HT1080 (cell line): Measurements from ENCODE around the gene DDAH1. TPM values are rescaled to one million over a fixed set of nuclear protein-coding genes. Genes with fewer than 3 reads are reported as not detected.
A peak's percentile ranks its signal among the peaks of the same experiment; 100 is the strongest.

Experiments used
- DNase-seq: peaks from one replicate; pipeline ENCODE4 v3.0.0-alpha.2; 2015; ENCODE audit warnings: low read depth
- total RNA-seq: library from RNA; depleted of rRNA; stranded (reverse); fragments of >200 nt; shearing (Covaris generic); gene quantifications from 2 replicates; pipeline ENCODE4 v1.2.3, GENCODE V29; 2014

Gene DDAH1
- total RNA-seq, 1 experiment from 2014 or later, result 94.2 TPM

DNA sequence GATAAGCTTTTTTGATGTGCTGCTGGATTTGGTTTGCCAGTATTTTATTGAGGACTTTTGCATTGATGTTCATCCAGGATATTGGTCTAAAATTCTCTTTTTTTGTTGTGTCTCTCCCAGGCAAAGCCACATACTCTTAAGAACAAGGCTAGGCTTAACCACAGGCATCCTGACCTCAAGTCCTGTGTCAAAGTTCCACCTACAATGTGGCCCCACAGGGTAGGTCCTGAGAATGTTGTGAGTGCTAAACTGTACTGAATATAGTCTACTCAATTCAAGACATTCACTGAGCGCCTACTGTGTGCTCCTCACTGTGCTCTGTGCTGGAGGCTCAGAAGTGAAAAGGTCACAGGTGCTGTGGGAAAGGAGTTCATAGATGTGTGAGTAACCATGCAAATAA lies 20.6 kb downstream of the DDAH1 start:
- DNase-seq, result no peak

DNA sequence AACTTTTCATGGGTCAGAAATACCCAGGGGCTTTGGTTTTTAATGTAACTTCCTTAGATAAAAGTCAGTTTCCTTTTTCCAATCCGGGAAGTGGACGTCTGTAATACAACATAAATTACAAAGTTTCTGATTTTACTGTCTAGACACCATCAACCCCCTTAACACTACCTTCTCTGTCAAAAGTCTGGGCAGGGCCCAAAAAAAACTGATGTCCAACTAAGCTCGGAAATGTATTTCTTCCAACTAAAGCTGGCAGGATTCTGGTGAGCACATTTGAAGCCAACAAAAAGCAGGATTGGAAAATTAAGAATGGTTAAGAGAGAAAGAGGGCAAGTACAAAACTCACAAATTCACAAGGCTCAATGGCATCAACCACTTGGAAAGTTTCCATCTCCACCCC lies 24.3 kb downstream of the DDAH1 start:
- DNase-seq, result no peak

DNA sequence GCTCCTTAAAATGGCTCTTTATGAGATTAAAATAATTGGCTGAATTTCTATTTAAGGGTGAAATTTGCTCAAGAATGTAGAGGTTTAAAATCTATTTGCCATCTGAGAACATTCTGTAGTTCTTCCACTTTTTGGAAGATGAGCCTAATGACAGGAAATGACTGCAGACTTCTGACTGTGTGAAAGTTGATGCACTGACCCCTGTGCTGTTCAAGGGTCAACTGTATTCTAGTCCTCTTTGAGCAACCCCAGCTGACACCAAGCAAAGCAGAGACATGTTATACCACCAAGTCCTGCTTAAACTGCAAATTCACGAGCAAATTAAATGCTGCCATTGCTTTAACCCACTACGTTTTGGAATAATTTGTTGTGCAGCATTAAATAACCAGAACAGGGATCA lies 26.6 kb downstream of the DDAH1 start:
- peak; percentile 44 for DNase-seq

DNA sequence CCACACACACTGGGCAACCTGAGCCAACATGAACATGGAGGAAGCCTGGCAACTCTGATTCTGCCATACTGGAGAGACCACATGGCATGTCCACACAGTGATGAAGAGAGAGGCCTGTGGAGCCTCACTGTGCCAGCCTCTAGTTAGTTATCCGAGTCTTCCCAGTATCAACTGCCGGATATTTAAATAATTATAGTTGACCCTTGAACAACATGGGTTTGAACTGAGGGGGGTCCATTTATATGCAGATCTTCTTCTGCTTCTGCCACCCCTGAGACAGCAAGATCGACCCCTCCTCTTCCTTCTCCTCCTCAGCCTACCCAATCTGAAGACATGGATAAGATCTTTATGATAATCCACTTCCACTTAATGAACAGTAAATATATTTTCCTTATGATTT lies 27.8 kb downstream of the DDAH1 start:
- no peak for DNase-seq

DNA sequence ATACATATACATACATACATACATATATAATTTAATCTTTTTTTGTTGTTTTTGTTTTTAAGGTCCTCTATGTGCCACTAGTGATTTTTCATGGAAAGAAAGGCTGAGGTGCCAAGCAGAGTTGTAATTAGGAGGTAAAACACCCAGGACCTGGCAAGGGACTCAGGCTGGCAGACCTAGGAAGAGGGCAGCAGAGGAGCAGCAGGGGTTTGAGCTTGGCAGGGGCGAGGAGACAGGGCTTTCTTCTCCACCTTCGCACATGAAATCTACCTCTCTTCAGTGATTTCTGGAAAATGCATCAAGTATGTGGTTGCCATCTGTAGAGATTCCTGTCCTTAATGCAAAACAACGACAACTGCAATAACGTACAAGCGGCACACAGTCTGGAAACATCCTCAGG lies 31.9 kb downstream of the DDAH1 start:
- no peak for DNase-seq

DNA sequence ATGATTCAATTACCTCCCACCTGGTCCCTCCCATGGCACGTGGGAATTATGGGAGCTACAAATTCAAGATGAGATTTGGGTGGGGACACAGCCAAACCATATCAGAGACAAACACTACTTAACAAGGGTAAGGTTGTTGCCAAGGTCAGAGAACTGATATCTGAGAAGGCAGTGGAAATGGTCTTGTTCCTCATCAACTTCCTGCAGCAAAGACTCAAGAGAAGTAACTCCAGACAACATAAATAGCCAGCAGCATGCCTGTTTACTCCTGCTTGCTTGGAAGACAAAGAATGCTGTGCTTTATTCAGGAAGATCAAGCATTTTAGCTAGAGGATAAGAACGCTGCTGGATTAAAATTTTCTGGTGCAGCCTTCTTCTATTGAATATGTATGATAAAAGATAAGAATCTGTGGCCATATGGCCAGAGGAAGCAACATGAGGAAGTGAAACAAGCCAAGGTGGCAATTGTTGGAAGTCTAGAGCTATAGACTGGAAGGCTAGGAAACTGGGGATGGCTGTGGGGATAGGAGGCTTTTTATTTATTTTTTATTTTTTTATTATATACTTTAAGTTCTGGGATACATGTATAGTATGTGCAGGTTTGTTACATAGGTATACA lies 36.4 kb downstream of the DDAH1 start:
- no peak for DNase-seq

DNA sequence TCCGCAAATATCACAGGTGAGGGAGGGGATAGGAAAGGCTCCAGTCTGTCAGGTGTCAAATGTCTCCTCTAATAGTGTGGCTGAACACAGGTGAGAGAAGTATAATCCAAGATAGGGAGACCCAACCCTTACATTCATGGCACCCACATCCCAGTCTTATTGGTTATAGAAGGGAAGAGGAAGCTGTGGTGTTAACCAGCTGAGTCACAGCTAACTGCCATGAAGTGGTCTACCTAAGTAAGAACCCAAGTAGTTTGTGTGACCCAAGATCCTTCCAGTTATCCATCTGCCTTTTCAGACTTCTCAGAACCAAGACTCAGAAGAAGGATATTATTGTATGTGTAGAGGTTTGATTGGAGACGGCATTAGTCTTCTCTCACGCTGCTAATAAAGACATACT lies 37.1 kb downstream of the DDAH1 start:
- DNase-seq, result peak; percentile 18

DNA sequence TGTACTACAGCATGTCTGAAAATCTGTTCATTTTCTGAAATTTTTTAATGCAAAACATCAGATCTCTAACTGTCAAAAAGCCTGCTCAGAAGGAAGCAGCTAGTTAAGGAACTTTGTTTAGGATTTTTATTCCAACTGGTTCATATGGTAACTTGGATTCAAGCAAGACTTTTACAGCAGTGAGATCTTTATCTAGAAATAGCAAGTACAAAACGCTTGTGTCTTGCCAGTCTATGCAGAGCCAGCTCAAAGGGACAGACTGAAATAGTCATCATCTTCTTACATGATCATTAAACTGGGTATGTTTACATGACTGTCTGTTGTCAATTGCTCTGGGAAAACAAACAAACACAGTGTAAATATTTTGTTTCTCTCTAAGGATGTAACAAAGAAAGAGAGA lies 37.6 kb downstream of the DDAH1 start:
- no peak for DNase-seq

DNA sequence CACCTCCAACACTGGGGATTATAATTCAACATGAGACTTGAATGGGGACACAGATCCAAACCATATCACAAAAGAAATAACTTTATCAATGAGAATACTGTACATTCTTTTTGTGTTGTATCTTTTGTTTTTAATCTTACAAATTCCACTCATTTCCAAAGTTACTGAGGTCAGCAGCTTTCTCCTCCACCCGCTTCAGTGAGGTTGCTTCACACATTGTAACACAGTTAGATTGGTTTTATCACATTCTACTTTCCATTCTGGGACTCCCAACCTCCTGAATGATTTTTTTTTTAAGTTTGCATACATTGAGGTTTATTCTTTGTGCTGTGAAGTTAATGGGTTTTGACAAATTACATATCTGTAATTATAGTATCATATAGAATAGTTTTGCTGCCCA lies 43.8 kb downstream of the DDAH1 start:
- no peak for DNase-seq

DNA sequence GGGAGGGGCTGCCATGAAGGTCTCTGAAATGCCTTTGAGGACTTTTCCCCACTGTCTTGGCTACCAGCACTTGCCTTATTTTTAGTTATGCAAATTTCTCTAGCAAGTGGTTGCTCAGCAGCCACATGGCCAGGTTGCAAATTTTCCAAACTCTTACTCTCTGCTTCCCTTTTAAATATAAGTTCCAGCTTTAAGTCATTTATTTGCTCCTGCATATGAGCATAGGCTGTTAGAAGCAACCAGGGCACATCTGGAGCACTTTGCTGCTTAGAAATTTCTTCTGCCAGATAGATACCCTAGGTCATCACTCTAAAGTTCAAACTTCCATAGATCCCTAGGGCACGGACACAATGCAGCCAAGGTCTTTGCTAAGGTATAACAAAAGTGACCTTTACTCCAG lies 44.8 kb downstream of the DDAH1 start:
- DNase-seq, result no peak

DNA sequence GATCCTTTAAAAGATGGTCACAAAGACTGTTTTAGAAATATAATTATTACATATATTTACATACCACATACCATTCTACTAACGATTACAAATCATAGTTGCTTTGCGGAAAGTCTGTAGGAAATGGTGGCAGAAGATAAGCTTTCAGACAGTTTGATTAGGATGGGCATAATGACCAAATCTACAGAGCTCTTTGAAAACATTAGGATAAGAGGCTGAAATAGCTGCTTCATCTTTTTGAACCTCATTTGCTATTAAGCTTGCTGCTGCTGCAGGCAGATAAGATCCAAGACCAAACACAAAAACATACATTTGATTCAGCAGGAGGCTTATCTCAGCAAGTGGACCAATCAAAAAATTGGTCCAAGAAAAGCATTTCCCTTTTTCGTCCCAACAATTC lies 47.1 kb downstream of the DDAH1 start:
- DNase-seq, result no peak

DNA sequence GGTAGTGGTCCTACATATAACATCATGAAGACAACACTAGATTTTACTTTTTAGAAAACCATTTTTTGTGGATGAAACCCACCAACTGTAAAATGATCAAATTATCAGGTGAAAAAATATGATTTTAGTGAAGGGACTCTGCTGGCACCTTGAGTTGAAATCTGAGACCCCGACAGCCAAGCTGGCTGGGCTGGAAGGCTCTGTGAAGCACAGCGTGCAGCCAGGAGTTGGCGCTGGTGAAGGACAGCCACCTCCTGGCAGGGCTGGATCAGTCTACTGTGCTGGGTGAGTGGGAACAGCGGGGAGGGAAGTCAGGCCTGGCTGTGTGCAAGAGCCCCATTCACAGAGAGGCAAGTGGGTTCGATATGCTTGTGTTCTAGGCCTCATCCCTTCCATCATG lies 47.9 kb downstream of the DDAH1 start:
- DNase-seq, result no peak

DNA sequence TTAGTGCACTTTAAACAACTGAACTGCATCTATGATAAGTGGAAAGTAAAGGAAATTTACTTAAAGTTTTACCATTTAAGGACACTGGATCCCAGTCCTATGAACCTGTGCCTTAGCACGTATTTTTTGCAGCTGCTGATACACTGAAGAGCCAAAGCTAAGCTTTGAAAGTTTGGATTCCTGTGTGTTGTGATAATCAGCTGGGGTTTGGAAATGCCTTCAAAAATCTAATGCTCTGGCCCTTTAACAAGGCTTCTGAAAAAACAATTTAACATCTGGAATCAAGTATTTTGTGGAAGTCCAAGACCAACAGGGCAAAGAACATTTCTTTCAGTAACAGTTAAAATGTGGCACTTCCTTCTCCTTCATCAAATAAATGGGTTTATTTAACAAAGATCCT lies 51.8 kb downstream of the DDAH1 start:
- no peak for DNase-seq

DNA sequence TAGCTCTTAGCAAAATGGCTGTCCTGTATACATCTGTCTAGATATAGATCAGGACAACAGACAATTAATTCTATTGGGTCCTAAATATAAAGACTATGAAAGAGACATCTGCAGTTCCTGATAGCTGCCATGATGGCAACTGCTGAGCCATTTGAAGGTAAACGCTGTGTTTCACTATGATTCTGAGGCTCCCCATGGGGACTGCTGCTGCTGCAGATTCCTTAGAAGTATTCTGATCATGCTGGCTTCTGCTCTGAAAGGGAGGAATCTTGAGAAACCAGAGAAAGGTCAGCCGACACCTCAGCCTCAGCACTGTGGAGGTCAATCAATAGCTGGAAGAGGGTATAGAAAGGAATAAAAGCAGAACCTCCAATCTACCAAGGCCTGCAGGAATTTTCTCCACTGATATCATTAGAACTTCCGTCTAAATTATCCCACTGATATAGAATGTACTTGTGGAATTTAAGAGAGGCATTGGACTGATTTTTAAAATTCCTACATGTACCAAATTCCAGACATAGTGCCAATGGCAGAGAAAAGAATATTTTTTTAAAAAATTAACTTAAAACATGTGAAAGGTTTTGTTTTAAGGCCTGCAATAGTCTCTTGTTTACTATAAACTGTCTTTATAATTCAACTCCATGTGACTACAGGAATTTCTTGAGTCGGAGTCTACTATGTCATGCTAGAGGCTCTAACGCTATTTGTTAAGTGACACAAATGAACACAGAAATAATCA lies 53.2 kb downstream of the DDAH1 start:
- DNase-seq, result no peak

DNA sequence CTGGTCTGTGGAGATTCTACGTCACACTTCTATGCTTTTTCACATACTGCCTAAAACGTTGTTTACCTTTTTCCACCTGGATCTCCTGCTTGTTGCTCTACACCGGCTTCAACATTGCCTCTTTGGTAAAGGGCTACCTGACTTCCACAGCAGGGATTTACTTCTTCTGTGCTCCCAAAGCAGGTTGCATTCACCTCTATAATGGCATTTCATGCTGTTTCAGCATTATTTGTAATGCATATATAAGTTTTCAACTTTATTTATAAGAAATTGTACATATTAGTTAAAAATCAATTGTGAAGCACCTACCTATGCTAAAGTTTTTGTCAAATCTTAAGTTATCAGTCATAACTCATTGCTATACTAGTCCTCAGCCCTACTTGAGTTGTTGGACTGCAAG lies 55.4 kb downstream of the DDAH1 start:
- DNase-seq, result no peak

DNA sequence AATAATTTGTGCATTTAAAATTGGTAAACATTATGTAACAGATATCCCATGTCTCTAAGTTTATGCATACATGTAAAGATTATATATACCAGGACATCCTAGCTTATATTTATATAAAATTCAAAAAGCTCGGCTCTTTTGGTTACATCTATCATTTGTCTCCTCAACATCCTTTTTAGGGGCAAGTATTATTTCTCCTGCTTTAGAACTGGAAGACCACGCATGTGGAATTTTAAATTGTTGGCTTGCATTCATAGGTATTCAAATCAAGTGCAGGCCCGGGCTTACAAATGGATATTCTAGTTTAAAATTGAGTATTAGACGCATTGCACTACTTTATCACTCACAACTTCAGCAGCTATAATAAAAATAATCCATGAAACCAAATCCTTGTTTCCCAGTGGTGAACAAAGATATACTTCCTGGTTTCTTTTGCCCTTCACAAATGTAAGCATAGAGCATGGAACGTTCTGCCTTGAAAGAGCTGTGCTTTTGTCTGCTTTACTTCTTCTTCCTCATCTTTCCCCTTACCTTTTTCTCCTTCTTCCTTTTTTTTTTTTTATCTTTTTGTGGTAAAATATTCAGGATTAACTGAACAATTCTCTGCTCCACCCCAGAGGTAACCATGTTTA lies 57.1 kb downstream of the DDAH1 start:
- no peak for DNase-seq

DNA sequence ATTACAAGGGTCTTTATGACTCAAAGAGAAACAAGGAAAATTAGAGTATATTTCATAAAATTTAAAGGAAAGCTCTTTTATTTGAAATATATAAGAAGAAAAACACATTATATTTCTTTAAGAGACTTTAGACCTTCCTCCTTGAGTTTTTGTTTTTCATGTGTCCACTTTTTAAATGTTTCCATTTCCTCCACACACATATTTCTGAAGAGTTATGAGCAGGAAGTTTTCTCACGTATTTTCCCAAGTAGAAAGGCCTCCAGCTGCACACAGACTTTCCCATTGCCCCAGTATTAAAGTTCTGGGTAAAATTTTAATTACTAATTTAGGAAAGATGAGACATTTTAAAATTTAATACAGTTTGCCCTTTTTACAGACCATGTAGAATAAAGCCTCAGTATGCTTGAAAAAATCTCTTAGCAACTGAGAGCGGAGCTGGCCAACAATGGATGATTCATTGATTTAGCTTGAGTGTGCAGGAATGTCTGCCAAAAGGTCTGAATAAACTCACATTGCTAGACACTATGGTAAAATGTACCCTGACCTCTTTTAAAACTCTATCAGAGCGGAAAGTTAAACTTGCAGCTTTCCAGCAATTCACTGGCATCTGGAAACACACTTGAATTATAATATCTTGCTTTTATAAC lies 57.9 kb downstream of the DDAH1 start:
- DNase-seq, result peak; percentile 84

DNA sequence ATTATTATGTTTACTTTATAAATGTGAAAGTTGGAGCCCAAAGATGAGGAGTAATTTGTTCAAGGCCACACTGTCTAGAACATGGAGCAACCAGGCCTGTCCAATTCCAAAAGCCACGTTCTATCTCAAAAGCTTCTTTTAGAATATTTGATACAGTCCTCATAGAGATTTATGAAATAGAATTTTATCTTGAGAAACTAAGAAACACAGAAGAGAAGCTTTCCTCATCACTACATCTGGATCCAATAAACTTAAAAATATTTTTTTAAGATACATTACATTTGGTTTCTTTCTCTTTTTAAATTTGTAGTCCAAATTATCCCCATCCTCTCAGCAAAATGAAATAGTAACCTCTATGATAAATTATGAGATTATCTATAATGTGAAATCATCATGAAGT lies 58.9 kb downstream of the DDAH1 start:
- no peak for DNase-seq

DNA sequence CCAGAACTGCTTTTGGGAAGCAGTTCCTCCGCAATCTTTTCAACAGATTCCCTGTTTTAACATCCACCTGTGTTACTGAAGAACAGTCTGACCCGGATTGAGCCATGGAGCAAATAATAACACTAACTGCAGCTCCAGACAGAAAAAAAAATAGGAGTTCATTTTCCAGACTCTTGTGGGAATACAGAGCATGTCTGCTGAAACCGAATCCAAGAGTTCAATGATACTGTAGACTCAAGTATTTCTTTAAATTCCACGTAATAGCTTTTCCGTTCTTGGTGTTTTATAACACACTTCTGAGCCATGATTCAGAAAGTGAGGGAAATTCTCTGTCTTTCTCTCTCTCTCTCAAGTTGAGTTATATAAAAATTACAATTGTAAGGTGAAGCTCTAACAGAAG lies 60.6 kb downstream of the DDAH1 start:
- no peak for DNase-seq

DNA sequence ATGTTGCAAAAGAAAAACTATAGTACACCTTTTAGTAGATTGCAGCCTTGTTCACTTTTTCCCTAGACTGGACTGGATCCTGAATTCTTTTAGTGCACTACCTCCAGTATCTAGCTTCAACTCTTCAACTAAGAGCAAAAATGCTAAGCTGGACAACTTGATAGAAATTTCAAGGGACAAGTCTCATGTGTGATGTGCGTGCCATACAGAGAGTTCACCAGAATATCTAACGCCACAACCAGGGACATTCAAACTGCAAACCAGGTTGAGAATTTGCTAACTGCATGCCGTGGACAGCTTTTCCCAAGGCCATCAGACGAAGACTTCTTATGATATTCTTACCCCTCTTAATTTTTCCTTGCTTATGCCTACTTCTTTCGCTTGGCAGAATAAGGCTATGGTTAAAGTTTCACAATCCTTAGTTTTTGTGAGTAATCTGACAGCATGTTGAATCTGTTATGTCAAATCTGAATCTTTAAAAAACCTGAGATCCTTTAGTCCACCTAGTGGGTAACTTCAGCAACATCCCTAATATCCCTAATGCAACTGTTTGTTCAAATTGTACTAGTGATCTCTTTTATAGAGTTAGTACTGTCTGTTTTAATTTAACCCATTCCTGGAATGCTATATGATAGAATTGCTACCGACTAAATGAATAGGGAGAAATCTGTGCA lies 66.4 kb downstream of the DDAH1 start:
- DNase-seq, result peak; percentile 51

DNA sequence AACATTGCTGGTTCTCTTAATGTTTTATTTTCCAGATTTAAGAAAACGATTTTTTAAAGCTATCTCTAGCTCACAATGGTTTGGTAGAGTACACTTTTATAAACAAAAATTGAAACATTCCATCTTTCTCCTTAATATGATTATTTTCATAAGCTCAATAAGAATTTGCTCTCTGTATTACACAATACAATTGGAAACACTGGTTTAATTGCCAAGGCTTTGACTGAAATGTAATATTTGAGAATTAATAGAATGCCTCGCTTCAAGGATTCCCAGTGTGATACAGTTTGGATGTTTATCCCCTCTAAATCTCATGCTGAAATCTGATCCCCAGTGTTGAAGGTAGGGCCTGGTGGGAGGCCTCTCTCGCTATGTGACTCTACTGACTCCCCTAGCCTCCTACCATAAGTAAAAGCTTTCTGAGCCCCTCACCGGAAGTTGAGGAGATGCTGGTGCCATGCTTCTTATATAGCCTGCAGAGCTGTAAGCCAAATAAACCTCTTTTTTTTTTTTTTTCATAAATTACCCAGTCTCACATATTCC lies 67.4 kb downstream of the DDAH1 start:
- no peak for DNase-seq

DNA sequence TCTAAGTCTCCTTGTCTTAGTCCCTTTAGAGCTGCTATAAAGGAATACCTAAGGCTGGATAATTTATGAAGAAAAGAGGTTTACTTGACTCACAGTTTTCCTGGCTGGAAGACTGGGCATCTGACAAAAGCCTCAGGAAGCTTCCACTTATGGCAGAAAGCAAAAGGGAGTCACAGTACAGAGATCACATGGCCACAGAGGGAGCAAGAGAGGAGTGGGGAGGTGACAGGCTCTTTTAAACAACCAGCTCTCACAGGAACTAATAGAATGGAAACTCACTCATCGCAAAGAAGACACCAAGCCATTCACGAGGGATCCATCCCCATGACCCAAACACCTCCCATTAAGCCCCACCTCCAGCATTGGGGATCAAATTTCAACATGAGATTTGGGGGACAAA lies 68.8 kb downstream of the DDAH1 start:
- DNase-seq, result no peak
